Dedifferentiated amniotic fluid mesenchymal stem cell (primary cell): ENCODE measurements around the gene CPEB2.
"Not testable (repeated sequence)": the region's sequence is repeated elsewhere in the genome, so short reads cannot be mapped to it uniquely, and the experiment has no call there.

ENCODE experiments used
- DNase-seq: peaks from one replicate; pipeline ENCODE4 v3.0.0-alpha.2; 2016; ENCODE audit errors: extremely low spot score

CPEB2 gene

DNA sequence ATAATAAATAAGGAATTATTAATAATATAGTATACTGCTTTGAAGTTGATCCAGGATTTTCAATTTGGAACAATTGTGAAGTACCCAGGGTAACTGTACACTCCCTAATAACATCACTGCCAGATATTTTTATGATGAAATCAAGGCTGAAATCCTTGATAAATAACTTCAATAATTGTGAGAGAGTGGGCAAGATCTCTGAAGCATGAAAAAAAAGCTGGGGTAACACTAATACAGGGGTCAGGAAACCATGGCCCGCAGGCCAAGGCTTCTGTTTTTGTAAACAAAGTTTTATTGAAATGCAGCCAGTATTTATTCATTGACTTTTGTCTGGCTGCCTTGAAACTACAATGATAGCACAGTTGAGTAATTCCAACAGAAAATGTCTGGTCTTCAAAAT is 41.6 kb downstream of the CPEB2 start:
- DNase-seq: no peak

- DNase-seq: no peak
Observed at GRCh38 chr4:15054541-15054940, 52.3 kb downstream of the CPEB2 start.

DNA sequence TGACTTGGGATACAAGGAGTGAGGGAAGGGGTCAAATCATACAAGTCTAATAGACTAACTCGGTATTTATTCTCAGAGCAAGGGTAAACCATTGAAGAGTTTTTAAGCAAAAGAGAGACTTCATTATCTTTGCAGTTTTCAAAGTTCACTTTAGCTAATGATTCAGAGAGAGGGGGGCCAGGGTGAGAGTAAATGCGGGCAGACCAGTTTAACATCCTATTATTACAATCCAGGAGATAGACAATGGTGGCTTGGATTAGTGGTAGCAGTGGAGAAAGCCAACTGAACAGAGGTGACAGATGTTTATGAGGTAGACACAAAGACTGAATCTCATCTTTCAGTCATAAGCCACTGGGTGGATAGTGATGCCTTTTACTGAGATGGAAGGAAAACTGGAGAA is 57.9 kb downstream of the CPEB2 start:
- no peak for DNase-seq

- DNase-seq: no peak
Observed at GRCh38 chr4:15063341-15063740, 61.1 kb downstream of the CPEB2 start.

GRCh38 chr4:15065516-15065915 is 63.2 kb downstream of the CPEB2 start:
- no peak for DNase-seq

- DNase-seq: no peak
Observed at GRCh38 chr4:15066140-15066539, 63.9 kb downstream of the CPEB2 start.

DNA sequence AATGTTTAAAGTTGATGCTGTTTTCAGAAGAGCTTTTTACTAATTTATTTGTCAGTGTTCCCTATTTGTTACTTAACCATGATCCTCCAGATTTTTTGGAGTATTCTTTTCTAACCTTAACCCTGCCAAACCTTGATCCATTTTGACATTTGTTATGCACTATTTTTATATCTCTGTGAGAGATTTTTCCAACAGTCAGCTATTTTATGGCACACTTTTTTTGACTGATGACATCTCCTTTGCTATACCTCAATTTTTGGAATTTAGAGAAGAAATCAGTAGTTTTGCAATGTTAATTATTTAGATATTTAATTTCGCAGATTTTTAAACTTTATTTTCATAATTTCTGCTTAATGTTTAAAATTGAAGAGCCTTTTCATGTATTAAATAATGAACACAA is 66.0 kb downstream of the CPEB2 start:
- DNase-seq: no peak

GRCh38 chr4:15075875-15076274 is 73.6 kb downstream of the CPEB2 start:
- no peak for DNase-seq

- no peak for DNase-seq
Observed at GRCh38 chr4:15077969-15078368, 75.7 kb downstream of the CPEB2 start.

DNA sequence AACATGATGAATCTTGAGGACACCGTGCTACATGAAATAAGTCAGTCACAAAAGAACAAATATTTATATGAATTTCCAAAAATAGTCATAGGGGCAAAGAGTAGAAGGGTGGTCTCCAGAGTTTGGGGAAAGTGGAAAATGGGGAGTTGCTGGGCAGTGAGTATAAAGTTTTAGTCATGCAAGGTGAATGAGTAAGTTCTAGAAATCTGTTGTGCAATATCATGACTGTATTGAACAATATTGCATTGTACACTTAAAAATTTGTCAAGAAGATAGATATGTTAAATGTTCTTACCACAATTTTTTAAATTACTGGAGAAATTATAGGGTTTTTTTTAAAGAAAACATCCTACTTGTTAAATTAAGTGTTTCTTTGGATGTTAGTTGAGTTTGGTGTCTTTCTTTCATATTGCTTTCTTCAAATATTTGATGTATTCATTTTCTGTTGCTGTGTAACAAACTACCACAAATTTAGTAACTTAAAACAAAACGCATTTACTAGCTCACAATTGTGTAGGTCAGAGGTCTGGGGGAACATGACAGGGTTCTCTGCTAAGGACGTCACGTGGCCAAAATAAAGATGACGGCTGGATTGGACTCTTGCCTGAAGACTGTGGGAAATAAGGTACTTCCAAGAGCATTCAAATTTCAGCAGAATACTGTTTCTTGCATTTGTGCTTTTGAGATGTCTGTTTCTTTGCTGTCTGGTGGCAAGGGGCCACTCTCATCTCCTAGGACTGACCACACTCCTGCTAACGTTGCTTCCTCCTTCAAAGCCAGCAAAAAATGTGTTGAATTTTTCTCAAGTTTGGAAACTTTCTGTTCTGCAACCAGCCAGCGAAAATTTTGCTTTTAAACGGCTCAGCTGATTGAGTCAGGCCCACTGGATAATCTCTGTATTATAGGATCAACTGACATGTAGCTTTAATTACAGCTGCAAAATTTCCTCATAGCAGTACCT is 76.7 kb downstream of the CPEB2 start:
- no peak for DNase-seq

- no peak for DNase-seq
Observed at GRCh38 chr4:15084780-15085179, 82.5 kb downstream of the CPEB2 start.

- DNase-seq: not testable (repeated sequence)
Observed at GRCh38 chr4:15085762-15086161, 83.5 kb downstream of the CPEB2 start.

DNA sequence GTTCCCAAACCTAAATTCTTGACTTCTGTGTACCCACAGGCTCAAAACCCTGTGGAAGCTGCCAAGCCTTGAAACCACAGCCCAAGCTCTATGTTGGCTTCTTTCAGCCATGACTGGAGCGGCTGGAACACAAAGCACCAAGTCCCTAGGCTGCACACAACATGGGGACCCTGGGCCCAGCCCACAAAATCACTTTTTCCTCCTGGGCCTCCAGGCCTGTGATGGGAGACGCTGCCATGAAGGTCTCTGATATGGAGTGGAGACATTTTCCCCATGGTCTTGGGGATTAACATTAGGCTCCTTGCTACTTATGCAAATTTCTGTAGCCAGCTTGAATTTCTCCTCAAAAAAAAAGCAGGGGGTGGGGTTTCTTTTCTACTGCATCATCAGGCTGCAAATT is 84.0 kb downstream of the CPEB2 start:
- not testable (repeated sequence) for DNase-seq

DNA sequence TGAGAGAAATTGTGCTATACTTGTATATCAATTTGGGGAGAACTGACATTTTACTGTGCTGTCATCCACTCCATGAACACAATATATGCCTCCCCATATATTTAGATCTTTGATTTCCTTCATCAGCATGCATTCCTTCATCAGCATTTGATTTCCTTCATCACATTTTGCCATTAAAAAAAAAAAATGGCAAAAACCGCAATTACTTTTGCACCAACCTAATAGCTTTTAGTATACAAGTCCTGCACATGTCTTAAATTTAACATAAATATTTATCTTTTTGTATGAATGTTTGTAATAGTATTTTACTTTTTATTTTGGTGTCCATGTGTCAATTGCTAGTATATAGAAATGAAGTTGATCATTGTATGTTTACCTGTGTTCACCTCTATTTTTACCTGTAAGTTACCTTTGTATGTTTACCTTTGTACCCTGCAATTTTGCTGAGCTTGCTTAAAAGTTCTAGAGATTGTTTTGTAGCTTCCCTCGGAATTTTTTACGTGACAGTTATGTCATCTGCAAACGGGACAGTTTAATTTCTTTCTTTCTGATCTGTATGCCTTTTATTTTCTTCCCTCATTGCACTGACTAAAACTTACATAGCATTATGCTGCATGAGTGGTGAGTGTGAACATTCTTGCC is 86.2 kb downstream of the CPEB2 start:
- no peak for DNase-seq

GRCh38 chr4:15089979-15090378 is 87.7 kb downstream of the CPEB2 start:
- DNase-seq: no peak

- DNase-seq: no peak
Observed at GRCh38 chr4:15100380-15100779, 98.1 kb downstream of the CPEB2 start.

GRCh38 chr4:15100994-15101695 is 98.9 kb downstream of the CPEB2 start:
- no peak for DNase-seq

DNA sequence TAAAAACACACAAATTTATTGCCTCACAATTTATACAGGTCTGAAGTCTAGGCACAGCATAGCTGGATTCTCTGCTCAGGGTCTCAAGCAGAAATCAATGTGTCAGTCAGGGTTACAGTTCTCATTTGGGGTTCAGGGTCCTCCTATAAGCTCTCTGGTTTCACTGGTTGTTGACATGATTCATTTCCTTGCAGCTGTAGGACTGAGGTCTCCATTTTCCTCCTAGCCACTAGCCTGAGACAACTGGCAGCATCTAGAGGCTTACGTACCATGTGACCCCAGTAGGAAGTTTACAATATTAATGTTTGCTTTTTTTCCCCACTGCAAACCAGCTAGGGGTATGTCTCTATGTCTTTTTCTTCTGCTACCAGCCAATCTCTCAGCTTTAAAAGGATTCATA is 102.5 kb downstream of the CPEB2 start:
- DNase-seq: no peak

DNA sequence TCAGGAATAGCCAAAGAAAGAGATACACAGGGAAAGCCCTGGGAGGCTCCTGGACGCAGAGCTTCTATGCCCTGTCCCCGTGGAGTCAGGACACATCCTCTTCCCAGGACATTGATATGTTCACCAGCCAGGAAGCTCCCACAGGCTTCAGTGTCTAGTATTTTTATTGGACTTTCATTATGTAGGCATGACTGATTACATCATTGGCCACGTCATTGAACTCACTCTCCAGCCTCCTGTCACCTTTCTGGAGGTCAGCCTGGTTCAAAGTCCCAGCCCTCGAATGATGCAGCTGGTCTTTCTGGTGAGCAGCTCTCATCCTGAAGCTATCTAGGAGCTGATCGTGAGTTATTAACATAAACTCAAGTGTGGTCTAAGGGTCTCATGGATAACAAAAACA is 104.1 kb downstream of the CPEB2 start:
- DNase-seq: no peak

- no peak for DNase-seq
Observed at GRCh38 chr4:15109600-15109999, 107.3 kb downstream of the CPEB2 start.

DNA sequence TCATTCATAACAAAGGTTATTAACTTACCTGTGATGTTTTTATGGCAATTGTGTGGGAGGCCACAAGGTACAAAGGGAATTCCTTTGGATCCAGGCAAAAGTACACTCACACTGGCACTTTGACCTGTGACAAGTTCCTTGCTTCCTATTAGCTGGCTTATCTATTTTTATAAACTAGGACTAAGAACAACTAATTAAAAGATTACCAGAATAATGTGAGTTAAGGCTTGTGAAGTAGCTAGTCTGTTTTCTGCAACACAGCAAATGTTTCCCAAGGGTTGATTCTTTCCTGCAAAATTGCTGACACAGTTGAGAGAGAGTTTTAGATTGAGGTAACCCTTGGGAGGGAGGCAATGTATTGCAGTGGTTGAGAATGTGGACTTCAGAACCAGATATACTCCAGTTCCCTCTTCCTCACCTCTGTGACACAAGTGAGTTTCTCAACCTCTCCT is 107.9 kb downstream of the CPEB2 start:
- no peak for DNase-seq

GRCh38 chr4:15116509-15117079 is 114.3 kb downstream of the CPEB2 start:
- DNase-seq: no peak
